IMR-90 (cell line): ENCODE results near the gene TCF25.
"Not testable (repeated sequence)": the region's sequence is repeated elsewhere in the genome, so short reads cannot be mapped to it uniquely, and the experiment has no call there.

Experiments used
- BHLHE40 ChIP-seq: fragments of 150-350 bp; IDR thresholded peaks from 2 replicates; pipeline ENCODE4 v1.6.1; 2016; ENCODE audit warnings: mild to moderate bottlenecking, low read depth, low read length
- CTCF ChIP-seq: conservative IDR thresholded peaks from 2 replicates; pipeline ENCODE4 v1.5.1; 2012; ENCODE audit warnings: mild to moderate bottlenecking, low read depth, low read length, improper control_type of control experiment
- FOS ChIP-seq: fragments of 150-350 bp; IDR thresholded peaks from 2 replicates; pipeline ENCODE4 v1.6.1; 2016; ENCODE audit warnings: low read depth, low read length
- POLR2A ChIP-seq: IDR thresholded peaks from 2 replicates; pipeline ENCODE4 v1.6.1; 2012; ENCODE audit warnings: mild to moderate bottlenecking, low read depth, low read length
- RAD21 ChIP-seq: IDR thresholded peaks from 2 replicates; pipeline ENCODE4 v1.6.1; 2012; ENCODE audit warnings: low read length, improper control_type of control experiment
- RCOR1 ChIP-seq: IDR thresholded peaks from 2 replicates; pipeline ENCODE4 v1.6.1; 2012; ENCODE audit warnings: mild to moderate bottlenecking, low read length, improper control_type of control experiment; ENCODE audit not compliant: insufficient replicate concordance
- RFX5 ChIP-seq: IDR thresholded peaks from 2 replicates; pipeline ENCODE4 v1.8.0; 2012; ENCODE audit warnings: low read depth, mild to moderate bottlenecking, low read length, moderate library complexity
- USF2 ChIP-seq: fragments of 150-350 bp; IDR thresholded peaks from 2 replicates; pipeline ENCODE4 v1.6.1; 2017; ENCODE audit warnings: mild to moderate bottlenecking, antibody characterized with exemption, low read length, low read depth

GRCh38 chr16:89836484-89836883 is 36.9 kb upstream of the TCF25 start:
- TF ChIP-seq CTCF, POLR2A, RCOR1, FOS, USF2, RFX5, RAD21, BHLHE40: not testable (repeated sequence)
